GM19099 (cell line): ENCODE results near the gene ABLIM2.

Experiments used
- POLR2A ChIP-seq: IDR thresholded peaks from 3 replicates; pipeline ENCODE4 v1.6.1; 2011; ENCODE audit warnings: low read depth; ENCODE audit not compliant: insufficient read length; ENCODE audit errors: extremely low read depth

The ABLIM2 gene

DNA sequence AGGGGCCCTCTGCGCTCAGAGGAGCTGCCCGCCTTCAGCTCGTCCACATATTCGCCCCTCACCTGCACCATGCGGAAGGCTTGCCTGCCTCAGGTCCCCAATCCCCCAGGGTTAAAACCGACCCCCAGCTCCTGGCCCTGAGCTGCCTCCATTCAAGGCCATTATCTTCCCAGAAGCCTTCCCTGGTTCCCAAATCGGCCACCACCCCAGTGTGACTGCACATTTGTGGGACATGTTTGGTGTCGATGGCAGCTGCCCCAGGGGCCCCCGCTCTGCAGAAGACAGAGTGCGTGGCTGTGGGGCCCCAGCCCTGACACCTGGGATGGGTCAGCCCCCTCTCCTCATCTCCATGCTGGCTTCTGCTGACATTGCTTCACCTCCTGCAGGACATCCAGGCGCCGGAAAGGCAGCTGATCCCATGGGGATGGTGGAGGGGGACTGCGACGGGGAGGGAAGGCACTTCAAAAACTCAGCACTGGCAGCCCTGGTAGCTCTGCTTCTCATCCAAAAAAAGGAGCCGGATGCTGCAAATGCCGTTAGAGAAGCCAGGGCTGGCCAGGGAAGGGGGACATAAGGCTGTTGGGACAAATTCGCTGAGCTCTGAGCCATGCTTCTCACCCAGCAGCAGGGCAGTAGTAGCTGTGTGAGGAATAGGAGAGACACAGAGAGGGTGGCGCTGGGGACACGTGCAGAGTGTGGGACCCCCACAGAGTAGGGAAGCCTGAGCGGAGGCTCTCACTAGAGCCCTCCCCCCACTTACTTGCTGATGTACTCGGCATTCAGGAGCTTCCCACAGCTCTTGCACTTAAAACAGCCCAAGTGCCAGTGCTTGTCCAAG, 78.5 kb downstream of the ABLIM2 start:
- no peak for TF ChIP-seq POLR2A

- no peak for TF ChIP-seq POLR2A
Measured at GRCh38 chr4:8079031-8079885, 79.4 kb downstream of the ABLIM2 start.

GRCh38 chr4:8078610-8079015, 80.0 kb downstream of the ABLIM2 start:
- TF ChIP-seq POLR2A, result no peak

GRCh38 chr4:8078109-8078494, 80.5 kb downstream of the ABLIM2 start:
- no peak for TF ChIP-seq POLR2A

DNA sequence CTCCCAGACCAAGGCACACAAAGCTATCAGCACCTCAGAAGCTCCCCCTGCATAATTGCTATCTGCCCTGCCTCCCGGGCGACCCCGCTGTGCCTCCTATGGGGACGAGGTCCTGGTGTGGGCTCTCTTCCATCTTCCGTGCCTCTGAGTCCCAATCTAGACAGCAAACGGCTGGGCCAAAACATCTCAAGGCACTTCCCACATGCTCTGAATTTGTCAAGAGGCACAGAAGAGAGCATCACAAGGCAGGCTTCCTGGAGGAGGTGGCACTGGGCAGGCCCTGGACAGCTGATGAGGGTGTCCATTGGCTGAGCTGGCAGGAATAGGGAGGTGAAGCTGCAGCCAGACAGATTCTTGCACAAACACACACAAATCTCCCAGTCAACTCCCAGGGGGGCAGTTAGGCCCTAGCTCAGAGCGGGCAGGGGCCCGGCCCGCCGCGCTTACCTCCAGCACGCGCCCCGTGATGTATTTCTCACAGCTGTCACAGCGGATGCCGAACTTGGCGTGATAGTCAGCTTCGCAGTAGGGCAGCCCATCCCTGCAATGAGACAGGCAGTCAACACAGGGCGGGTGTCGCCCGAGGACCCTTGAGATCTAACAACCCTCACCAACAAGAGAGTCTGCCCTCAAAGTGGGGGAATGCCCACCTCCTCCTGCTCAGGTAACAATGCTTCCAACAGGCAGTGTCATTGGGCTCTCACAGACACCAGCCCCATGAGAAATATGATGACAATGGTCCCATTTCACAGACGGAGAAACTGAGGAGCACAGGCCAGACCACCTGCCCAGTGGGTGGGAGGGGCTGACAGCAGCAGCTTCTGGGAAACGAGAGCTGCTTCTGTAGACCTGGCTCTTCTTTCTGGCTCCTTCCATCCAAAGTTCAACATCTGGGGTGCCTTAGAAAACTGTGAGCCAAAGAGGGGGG, 81.2 kb downstream of the ABLIM2 start:
- no peak for TF ChIP-seq POLR2A

GRCh38 chr4:8076023-8076422, 82.6 kb downstream of the ABLIM2 start:
- TF ChIP-seq POLR2A, result no peak

- TF ChIP-seq POLR2A, result no peak
Measured at GRCh38 chr4:8073206-8073863, 85.3 kb downstream of the ABLIM2 start.

DNA sequence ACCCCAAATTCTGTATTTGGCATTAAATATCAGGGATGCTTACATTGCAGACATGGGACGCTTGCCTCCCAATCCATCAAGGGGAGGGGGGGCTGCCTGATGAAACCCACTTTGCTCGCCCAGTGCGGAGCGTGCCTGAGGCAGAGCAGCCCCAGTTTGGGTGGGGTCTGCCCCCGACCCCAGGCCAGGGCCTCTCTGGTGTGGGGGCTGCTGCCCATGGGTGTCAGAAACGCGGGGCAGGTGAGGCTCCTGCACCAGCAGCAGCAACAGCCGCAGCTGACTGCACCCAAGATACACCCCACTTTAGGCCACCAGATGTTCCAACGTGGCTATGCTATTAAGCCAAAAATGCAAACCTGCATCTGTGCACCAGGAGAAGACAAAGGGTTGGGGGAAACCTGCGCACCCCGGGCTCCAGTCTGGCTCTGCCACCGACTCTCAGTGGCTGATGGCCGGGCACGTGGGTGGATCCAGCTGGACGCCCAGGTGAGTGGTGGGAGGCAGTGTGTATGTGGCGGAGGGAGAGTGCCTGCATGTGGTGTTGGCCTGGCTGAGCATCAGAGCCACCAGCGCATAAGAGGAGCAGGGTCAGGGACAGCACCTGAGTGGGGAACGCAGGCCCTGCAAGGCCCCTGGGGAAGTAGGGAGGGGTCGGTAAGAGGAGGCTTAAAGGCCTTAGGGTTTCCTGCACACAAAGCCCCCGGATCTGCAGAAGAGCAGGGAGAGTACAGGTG, 86.2 kb downstream of the ABLIM2 start:
- TF ChIP-seq POLR2A, result no peak

- TF ChIP-seq POLR2A, result no peak
Measured at GRCh38 chr4:8071766-8072165, 86.8 kb downstream of the ABLIM2 start.

GRCh38 chr4:8070736-8071718, 87.6 kb downstream of the ABLIM2 start:
- TF ChIP-seq POLR2A, result no peak

DNA sequence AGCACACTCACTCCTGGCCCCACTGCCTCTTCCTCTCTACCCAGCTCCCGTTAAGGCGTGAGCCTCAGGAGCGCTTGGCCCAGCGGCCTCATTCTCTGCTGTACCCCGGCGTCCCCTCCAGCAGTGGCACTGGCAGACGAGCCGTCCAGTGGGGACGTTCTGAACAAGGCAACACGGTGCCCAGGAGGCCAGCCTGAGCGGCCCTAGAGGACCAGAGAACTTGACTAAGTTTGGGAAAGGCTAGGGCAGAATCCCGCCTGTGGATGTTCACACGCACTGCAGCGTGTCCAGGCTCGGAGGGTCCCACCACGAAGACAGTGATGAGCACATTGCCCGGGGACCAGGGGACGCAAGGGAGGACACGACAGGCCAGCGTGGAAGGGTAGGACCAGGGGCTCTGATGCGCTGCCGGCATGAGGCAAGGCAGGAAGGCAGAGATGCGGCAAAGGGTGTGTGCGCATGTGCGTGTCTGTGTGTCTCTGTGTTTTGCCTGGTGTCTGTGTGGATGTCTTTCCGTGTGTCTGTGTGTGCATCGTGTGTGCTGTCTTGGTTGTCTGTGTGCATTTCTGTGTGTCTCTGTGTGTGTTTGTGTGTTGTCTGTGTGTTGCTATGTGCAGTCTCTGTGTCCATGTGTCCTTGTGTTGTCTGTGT, 89.4 kb downstream of the ABLIM2 start:
- no peak for TF ChIP-seq POLR2A
